Urinary bladder (tissue), 4 donors: Measurements from ENCODE around the gene SDS. TPM values are rescaled to one million over a fixed set of nuclear protein-coding genes. Genes with fewer than 3 reads are reported as not detected.

ENCODE experiments used
- DNase-seq: peaks from one replicate; pipeline ENCODE4 v3.0.0-alpha.2; 2015; ENCODE audit errors: extremely low spot score
- H3K27ac ChIP-seq: one replicate; pipeline ENCODE4 v1.5.1; 2013; ENCODE audit warnings: low read depth, mild to moderate bottlenecking, moderate library complexity
- H3K36me3 ChIP-seq: one replicate; pipeline ENCODE4 v1.6.1; 2013; ENCODE audit warnings: mild to moderate bottlenecking, moderate library complexity; ENCODE audit not compliant: insufficient read depth
- H3K4me1 ChIP-seq: one replicate; pipeline ENCODE4 v1.6.1; 2013; ENCODE audit warnings: mild to moderate bottlenecking, moderate library complexity; ENCODE audit not compliant: insufficient read depth
- H3K4me3 ChIP-seq: one replicate; pipeline ENCODE4 v1.5.1; 2013; ENCODE audit warnings: low read depth, low read length
- WGBS: extraction: QIAGEN DNeasy Blood & Tissue Kit; methylation state at CpG from one replicate; pipeline ENCODE4 v1.1.7; 2013; 5-methylcytosine and 5-hydroxymethylcytosine counted together
- polyA plus RNA-seq: library from polyadenylated mRNA; stranded (reverse); fragments of 200-250 nt; gene quantifications from one replicate; pipeline ENCODE4 v1.2.3, GENCODE V29; 2013
- total RNA-seq: library from RNA; depleted of rRNA; stranded (reverse); fragments of >200 nt; gene quantifications from one replicate; pipeline ENCODE4 v1.2.3, GENCODE V29; 2014
- donor health status: healthy with polysubstance abuse.
- donor health status: healthy.

Gene SDS, protein sequence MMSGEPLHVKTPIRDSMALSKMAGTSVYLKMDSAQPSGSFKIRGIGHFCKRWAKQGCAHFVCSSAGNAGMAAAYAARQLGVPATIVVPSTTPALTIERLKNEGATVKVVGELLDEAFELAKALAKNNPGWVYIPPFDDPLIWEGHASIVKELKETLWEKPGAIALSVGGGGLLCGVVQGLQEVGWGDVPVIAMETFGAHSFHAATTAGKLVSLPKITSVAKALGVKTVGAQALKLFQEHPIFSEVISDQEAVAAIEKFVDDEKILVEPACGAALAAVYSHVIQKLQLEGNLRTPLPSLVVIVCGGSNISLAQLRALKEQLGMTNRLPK
- total RNA-seq, result not detected
- polyA plus RNA-seq, result 0.85 TPM

DNA sequence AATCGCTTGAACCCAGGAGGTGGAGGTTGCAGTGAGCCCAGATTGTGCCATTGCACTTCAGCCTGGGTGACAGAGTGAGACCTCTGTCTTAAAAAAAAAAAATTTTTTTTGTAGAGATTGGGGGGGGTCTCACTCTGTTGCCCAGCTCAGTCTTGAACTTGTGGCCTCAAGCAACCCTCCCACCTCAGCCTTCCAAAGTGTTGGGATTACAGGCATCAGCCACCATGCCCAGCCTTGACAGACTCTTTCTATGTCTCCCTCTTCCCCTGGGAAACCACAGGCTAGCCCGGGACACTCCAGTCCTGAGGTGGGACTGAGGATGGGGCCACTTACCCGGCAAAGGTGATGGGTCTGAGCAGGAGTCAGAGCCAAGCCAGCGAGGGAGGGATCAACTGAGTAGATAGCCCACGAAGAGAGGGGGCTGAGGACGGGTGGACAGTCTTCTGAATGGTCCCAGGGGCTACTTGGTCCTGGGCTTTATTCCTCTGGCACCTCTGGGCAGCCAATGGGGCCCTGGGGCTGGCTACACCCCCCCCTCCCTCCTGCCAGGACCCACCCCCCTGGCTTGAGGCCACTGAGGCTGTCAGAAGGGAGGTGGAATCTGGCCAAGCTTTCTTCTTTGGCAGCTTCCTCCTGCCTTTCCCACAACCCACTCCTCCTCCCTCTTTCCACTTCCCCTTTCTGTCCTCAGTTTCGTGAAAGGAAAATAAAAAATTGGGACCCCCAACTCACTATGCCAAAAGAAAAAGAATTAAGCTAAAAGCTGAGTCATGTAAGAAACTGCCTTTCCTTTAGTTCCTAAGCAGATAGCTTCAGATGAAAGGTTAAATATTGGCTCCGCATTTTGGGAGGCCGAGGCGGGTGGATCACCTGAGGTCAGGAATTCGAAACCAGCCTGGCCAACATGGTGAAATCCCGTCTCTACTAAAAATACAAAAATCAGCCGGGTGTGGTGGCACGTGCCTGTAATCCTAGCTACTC lies at the start of gene SDS:
SDS (minus strand) TSS at position 453 of the 981 bp plus-strand sequence. CDS start 4,179 bp downstream, outside the sequence.
- Histone ChIP-seq H3K4me3 (no peak within 1 kb of the TSS), H3K36me3 (no peaks in the 10 kb centered on the region), H3K4me1 (no peaks in the 10 kb centered on the region), H3K27ac (no peak within 1 kb of the TSS)
- 40% methylated on average over 14 of the region's 14 CpGs for WGBS
- no peak for DNase-seq

- no peak for DNase-seq
- no peak overlapping the region for H3K4me3 ChIP-seq
- no peaks in the 10 kb centered on the region for H3K36me3 ChIP-seq
- no peak overlapping the region for H3K27ac ChIP-seq
- no peaks in the 10 kb centered on the region for H3K4me1 ChIP-seq
- 37% methylated on average over 6 of the region's 6 CpGs for WGBS
Measured at GRCh38 chr12:113453330-113453729, 49.6 kb upstream of the SDS start.

- Histone ChIP-seq H3K4me1 (no peaks in the 10 kb centered on the region), H3K4me3 (no peak overlapping the region), H3K27ac (no peak overlapping the region), H3K36me3 (no peaks in the 10 kb centered on the region)
- 90% methylated on average over 2 of the region's 2 CpGs for WGBS
- no peak for DNase-seq
Measured at GRCh38 chr12:113452458-113452857, 48.8 kb upstream of the SDS start.

DNA sequence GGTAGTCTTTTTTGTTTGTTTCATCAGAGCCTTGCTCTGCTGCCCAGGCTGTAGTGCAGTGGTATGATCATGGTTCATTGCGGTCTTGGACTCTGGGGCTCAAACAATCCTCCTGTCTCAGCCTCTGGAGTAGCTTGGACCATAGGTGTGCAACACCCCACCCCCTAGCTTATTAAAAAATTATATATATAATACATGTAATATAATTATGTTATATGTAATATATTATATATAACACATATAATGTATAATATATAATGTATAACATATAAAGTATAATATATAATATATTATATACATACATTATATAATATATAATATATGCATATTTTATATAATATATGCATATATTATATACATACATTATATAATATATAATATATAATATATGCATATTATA lies 46.2 kb upstream of the SDS start:
- Histone ChIP-seq H3K36me3 (no peaks in the 10 kb centered on the region), H3K4me3 (no peak overlapping the region), H3K27ac (no peak overlapping the region), H3K4me1 (no peaks in the 10 kb centered on the region)
- WGBS, result 96% methylated on average over 1 of the region's 1 CpG
- no peak for DNase-seq

DNA sequence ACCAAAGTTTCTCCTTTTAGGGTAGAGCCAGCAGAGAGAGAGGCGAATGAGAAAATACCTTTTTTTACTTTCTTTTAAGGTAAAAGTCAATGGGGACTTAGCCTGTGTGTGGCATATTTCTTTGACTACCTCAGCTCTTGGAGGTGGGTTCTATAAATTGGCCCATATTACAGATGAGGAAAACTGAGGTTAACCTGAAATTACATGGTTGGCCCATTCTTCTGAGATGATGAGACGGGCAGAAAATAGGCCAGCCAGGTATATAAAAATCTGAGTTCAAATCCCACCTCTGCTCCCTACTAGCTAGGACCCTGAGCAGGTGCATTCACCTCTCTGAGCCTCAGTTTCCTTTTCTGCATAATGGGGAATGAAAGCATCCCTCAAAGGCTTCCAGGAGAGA lies 45.6 kb upstream of the SDS start:
- WGBS, result 94% methylated on average over 2 of the region's 2 CpGs
- DNase-seq, result no peak
- Histone ChIP-seq H3K4me1 (no peaks in the 10 kb centered on the region), H3K36me3 (no peaks in the 10 kb centered on the region), H3K4me3 (no peak overlapping the region), H3K27ac (no peak overlapping the region)

GRCh38 chr12:113448873-113449272 lies 45.2 kb upstream of the SDS start:
- DNase-seq, result no peak
- 31% methylated on average over 7 of the region's 7 CpGs for WGBS
- Histone ChIP-seq H3K4me3 (no peak overlapping the region), H3K27ac (no peak overlapping the region), H3K36me3 (no peaks in the 10 kb centered on the region), H3K4me1 (no peaks in the 10 kb centered on the region)

DNA sequence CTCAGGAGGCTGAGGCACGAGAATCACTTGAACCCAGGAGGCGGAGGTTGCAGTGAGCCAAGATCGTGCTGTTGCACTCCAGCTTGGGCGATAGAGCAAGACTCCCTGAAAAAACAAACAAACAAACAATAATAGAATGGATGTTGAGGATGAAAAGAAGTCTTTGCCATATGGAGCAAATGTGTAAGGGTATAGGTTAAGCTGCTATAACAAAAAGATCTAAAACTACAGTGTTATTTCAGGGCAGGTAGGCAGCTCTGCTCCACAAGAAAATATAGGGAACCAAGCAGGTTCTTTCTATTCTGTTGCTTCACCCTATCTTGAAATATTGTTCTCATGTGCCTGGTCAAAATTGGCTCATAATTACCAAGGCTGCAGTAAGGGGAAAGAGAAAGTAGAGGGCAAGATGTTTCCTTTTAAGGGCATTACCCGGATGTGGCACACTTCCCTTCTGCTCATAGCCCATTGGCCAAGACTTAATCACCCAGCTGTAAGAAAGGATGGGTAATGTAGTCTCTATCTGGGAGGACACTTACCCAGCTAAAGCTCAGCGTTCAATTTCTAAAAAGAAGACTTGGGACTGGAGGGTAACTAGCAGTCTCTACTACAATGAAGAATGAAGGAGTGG lies 42.0 kb upstream of the SDS start:
- no peaks in the 10 kb centered on the region for H3K36me3 ChIP-seq
- no peak for DNase-seq
- H3K27ac ChIP-seq, result no peak overlapping the region
- no peak overlapping the region for H3K4me3 ChIP-seq
- H3K4me1 ChIP-seq, result no peaks in the 10 kb centered on the region
- 84% methylated on average over 6 of the region's 6 CpGs for WGBS

DNA sequence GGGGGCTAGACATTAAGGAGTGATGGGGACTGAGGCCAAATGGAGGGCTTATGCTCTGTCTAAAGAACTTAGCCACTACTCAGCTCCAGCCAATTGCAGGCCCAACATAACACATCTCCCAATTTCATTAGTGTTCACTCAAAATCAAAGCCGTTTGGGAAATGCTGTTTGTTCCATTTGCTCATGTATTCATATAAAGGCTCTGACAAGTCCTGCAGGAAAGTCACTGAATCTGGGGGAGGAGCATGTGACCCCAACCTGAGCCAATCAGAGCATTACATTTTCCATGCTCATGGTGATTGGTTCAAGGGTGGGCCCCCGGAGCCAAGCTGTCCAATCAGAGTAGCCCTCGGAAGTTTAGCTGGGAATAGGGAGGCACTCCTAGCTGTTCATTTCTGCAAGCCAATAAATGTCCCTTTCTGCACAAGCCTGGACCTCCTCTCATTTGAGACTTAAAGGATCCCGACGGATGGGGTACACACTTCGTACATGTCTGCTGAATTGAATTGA lies 39.4 kb upstream of the SDS start:
- DNase-seq, result no peak
- WGBS, result 80% methylated on average over 6 of the region's 6 CpGs

GRCh38 chr12:113440947-113441782 lies 37.5 kb upstream of the SDS start:
- 50% methylated on average over 14 of the region's 14 CpGs for WGBS
- DNase-seq, result no peak
- no peak overlapping the region for H3K27ac ChIP-seq
- H3K36me3 ChIP-seq, result no peaks in the 10 kb centered on the region
- no peak overlapping the region for H3K4me3 ChIP-seq
- no peaks in the 10 kb centered on the region for H3K4me1 ChIP-seq

More for the DNA sequence above, 39.4 kb upstream of the SDS start:
- Histone ChIP-seq H3K4me1 (no peaks in the 10 kb centered on the region), H3K4me3 (no peak overlapping the region), H3K36me3 (no peaks in the 10 kb centered on the region), H3K27ac (no peak overlapping the region)

GRCh38 chr12:113440336-113440735 lies 36.6 kb upstream of the SDS start:
- no peaks in the 10 kb centered on the region for H3K4me1 ChIP-seq
- 72% methylated on average over 7 of the region's 7 CpGs for WGBS
- no peak overlapping the region for H3K27ac ChIP-seq
- no peaks in the 10 kb centered on the region for H3K36me3 ChIP-seq
- no peak for DNase-seq
- H3K4me3 ChIP-seq, result no peak overlapping the region

DNA sequence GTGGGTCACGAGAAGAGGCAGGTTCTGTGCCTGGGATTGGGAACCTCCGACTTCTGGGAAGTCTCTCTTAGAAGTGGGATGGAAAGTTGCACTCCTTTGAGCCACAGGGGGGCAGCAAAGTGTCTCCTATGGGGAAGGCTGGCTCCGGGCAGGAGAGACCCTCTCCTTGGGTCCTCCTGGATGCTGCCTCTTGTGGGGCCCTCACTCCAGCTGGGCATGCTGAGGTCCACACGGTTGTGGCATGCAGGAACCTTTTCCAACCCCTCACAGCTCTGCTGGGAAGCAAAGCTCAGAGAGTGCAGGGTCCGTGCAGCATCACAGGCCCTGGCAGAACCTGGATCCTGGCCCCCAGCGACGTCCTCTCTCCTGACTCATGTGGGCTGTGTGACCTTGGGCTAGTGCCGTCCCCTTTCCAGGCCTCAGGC lies 35.9 kb upstream of the SDS start:
- Histone ChIP-seq H3K4me1 (no peaks in the 10 kb centered on the region), H3K4me3 (no peak overlapping the region), H3K36me3 (no peaks in the 10 kb centered on the region), H3K27ac (no peak overlapping the region)
- no peak for DNase-seq
- 31% methylated on average over 8 of the region's 8 CpGs for WGBS

DNA sequence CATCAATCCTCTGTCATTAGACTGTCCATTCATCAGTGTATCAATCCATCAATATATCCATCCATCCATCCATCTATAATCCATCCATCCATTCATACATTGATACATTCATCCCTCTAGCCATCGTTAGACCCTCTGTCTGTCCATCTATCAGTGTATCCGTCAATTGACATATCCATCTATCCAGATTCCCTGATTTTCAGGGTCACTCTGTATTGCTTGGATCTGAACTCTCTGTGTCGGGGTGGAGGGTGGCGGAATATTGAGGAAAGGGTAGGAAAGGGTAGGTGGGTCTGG lies 35.6 kb upstream of the SDS start:
- no peak for DNase-seq
- Histone ChIP-seq H3K4me3 (no peak overlapping the region), H3K4me1 (no peaks in the 10 kb centered on the region), H3K27ac (no peak overlapping the region), H3K36me3 (no peaks in the 10 kb centered on the region)
- 44% methylated on average over 4 of the region's 4 CpGs for WGBS
